Renal cortical epithelial cell (primary cell): ENCODE data around the gene KCNQ1. TPM values are rescaled to one million over a fixed set of nuclear protein-coding genes. Genes with fewer than 3 reads are reported as not detected.
A peak's percentile ranks its signal among the peaks of the same experiment; 100 is the strongest.

Experiments
- DNase-seq: peaks from one replicate; pipeline ENCODE4 v3.0.0-alpha.2; 2011; ENCODE audit warnings: low read depth
- total RNA-seq: library from RNA; depleted of rRNA; stranded (reverse); fragments of >200 nt; gene quantifications from 2 replicates; pipeline ENCODE4 v1.2.3, GENCODE V29; 2014

The KCNQ1 gene
- total RNA-seq, 1 donor from 2014 or later = 1.1 TPM

- no peak for DNase-seq
These were observed 364.3 kb downstream of the KCNQ1 start for GRCh38 chr11:2808850-2809846.

GRCh38 chr11:2809854-2810253 lies 365.0 kb downstream of the KCNQ1 start:
- DNase-seq = no peak

- no peak for DNase-seq
These were observed 365.8 kb downstream of the KCNQ1 start for GRCh38 chr11:2810411-2811205.

GRCh38 chr11:2811206-2812091 lies 366.6 kb downstream of the KCNQ1 start:
- DNase-seq = no peak

- DNase-seq = no peak
These were observed 367.7 kb downstream of the KCNQ1 start for GRCh38 chr11:2812371-2812991.

- DNase-seq = no peak
These were observed 368.5 kb downstream of the KCNQ1 start for GRCh38 chr11:2813141-2813908.

- DNase-seq = no peak
These were observed 369.2 kb downstream of the KCNQ1 start for GRCh38 chr11:2813968-2814367.

- no peak for DNase-seq
These were observed 369.9 kb downstream of the KCNQ1 start for GRCh38 chr11:2814751-2815150.

GRCh38 chr11:2815762-2816496 lies 371.1 kb downstream of the KCNQ1 start:
- DNase-seq = no peak

- DNase-seq = no peak
These were observed 371.7 kb downstream of the KCNQ1 start for GRCh38 chr11:2816523-2816922.

GRCh38 chr11:2816941-2817421 lies 372.2 kb downstream of the KCNQ1 start:
- no peak for DNase-seq

- DNase-seq = no peak
These were observed 372.6 kb downstream of the KCNQ1 start for GRCh38 chr11:2817431-2817830.

- no peak for DNase-seq
These were observed 373.2 kb downstream of the KCNQ1 start for GRCh38 chr11:2818021-2818420.

- no peak for DNase-seq
These were observed 373.7 kb downstream of the KCNQ1 start for GRCh38 chr11:2818503-2818902.

GRCh38 chr11:2819316-2819715 lies 374.5 kb downstream of the KCNQ1 start:
- DNase-seq = no peak

GRCh38 chr11:2820976-2821375 lies 376.2 kb downstream of the KCNQ1 start:
- DNase-seq = no peak

- DNase-seq = no peak
These were observed 377.1 kb downstream of the KCNQ1 start for GRCh38 chr11:2821891-2822290.

- no peak for DNase-seq
These were observed 380.0 kb downstream of the KCNQ1 start for GRCh38 chr11:2824851-2825250.

- DNase-seq = peak; percentile 58
These were observed 380.6 kb downstream of the KCNQ1 start for GRCh38 chr11:2825261-2825888.
